Astrocyte of the spinal cord (primary cell): ENCODE measurements around the gene ELAVL1.

Experiments used
- DNase-seq: peaks from one replicate; pipeline ENCODE4 v3.0.0; 2011; ENCODE audit warnings: low read depth, low spot score
- H3K4me3 ChIP-seq: 2 replicates; pipeline ENCODE4 v1.5.1; 2011; ENCODE audit warnings: low read depth, mild to moderate bottlenecking, low read length, moderate library complexity
- in situ Hi-C: cut with HindIII; loops from 2 replicates; pipeline ENCODE4 v1.10.0; 2017; ENCODE audit warnings: low sequenced_read_pairs
- TF ChIP-seq, protein P1 (sequence below): IDR thresholded peaks from 2 replicates; pipeline ENCODE4 v1.5.1; 2012; ENCODE audit warnings: low read depth, mild to moderate bottlenecking, low read length, inconsistent platforms

Gene ELAVL1

DNA sequence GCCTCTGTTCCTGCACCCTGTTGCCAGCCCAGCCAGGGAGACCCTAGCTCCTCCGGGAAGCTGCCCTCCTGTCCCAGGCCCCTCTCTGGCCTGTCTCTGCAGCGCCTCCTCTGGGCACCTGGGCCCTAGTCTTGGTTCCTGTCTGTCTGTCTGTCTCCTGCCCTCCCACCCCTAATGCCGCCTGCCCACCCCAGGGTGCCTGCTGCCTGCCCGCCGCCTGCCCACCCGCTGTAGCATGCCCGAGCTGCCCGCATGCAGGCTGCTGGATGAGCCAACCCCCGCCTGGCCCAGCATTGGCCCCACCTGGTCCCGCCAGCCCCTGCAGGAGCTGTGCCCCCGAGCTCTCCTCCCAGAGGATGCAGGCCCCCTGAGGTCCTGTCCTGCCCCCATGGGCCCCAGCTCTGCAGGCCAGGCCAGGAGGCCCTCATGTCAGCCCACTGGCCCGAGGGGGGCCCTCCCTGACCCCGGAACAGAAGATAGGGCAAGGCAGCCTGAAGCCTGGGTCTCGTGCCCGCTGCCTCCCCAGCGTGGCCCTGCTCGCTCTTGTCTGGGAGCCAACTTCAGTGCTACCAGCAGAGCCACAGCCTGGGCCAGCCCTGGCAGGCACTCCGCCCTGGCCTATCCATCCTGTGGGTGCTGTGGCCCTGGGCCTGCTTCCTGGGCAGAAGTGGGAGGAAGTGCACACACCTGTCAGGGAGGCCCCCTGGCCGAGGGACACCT is 96.5 kb downstream of the ELAVL1 start:
- TF ChIP-seq, protein P1, sequence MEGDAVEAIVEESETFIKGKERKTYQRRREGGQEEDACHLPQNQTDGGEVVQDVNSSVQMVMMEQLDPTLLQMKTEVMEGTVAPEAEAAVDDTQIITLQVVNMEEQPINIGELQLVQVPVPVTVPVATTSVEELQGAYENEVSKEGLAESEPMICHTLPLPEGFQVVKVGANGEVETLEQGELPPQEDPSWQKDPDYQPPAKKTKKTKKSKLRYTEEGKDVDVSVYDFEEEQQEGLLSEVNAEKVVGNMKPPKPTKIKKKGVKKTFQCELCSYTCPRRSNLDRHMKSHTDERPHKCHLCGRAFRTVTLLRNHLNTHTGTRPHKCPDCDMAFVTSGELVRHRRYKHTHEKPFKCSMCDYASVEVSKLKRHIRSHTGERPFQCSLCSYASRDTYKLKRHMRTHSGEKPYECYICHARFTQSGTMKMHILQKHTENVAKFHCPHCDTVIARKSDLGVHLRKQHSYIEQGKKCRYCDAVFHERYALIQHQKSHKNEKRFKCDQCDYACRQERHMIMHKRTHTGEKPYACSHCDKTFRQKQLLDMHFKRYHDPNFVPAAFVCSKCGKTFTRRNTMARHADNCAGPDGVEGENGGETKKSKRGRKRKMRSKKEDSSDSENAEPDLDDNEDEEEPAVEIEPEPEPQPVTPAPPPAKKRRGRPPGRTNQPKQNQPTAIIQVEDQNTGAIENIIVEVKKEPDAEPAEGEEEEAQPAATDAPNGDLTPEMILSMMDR: no peak
- in situ Hi-C loops: no loop called here
- DNase-seq: no peak
- no peak overlapping the region for H3K4me3 ChIP-seq
